HCT116 (cell line): ENCODE results near the gene MACIR. TPM values are rescaled to one million over a fixed set of nuclear protein-coding genes. Genes with fewer than 3 reads are reported as not detected.

Experiments used
- ATAC-seq: fragments of 200-7000 bp; cut with Tn5 transposase; 2 replicates; pipeline ENCODE4 v1.9.1; 2020; ENCODE audit warnings: mild to moderate bottlenecking, moderate library complexity
- BruUV-seq: library from RNA; stranded (reverse); fragments of 400-500 nt; replicated peaks from 2 replicates; lab custom pipeline; 2021; lab: Mats Ljungman, UMichigan
- CTCF ChIA-PET: fragments of 300-600 bp; sonication (Branson Sonifier 250); formaldehyde crosslinking; loops from one replicate; lab custom pipeline; 2021; ENCODE audit warnings: antibody characterized with exemption; lab: Charles Lee
- POLR2A ChIA-PET: fragments of 300-600, 350-600 bp; sonication (Branson Sonifier 250); formaldehyde crosslinking; loops from one replicate; lab custom pipeline; 2021; ENCODE audit warnings: antibody characterized with exemption; lab: Charles Lee
- RAD21 ChIA-PET, 2 experiments: fragments of 300-600 bp; sonication (Branson Sonifier 250); formaldehyde crosslinking; loops; one replicate each; lab custom pipeline; 2023; ENCODE audit warnings: low total read pairs in 2 of 2; ENCODE audit not compliant: uncharacterized antibody in 2 of 2, unreplicated experiment in 2 of 2, low non-redundant PET in 1 of 2; lab: Charles Lee
- DNase-seq: peaks from one replicate; pipeline ENCODE4 v3.0.0-alpha.2; 2010; ENCODE audit warnings: low read depth, low spot score
- H2AFZ ChIP-seq: fragments of 200-600 bp; shearing (Covaris generic), sonication (generic); 2 replicates; pipeline ENCODE4 v1.6.1; 2017; ENCODE audit warnings: low read depth, mixed run types, mixed read lengths, antibody characterized with exemption, low read length; ENCODE audit not compliant: poor library complexity, severe bottlenecking
- H3K27ac ChIP-seq: 2 replicates; pipeline ENCODE4 v1.5.1; 2012; ENCODE audit warnings: low read depth, low read length
- H3K27me3 ChIP-seq: fragments of 200-600 bp; sonication (generic); 2 replicates; pipeline ENCODE4 v1.6.1; 2016; ENCODE audit warnings: mixed run types, low read length, mixed read lengths; ENCODE audit not compliant: insufficient read depth
- H3K36me3 ChIP-seq, 2 experiments: fragments of 200-500 bp in 1 of 2; fragments of 200-600 bp in 1 of 2; sonication (Bioruptor generic) in 1 of 2; sonication (generic) in 1 of 2; 2 replicates each; pipeline versions ENCODE4 v1.5.1 to v1.6.1; 2014 to 2016; ENCODE audit warnings: low read length in 2 of 2, inconsistent platforms in 1 of 2, mixed read lengths in 1 of 2, mixed run types in 1 of 2; ENCODE audit not compliant: insufficient read depth in 2 of 2, control insufficient read depth in 1 of 2
- H3K4me1 ChIP-seq, 2 experiments: fragments of 200-600 bp in 1 of 2; sonication (generic) in 1 of 2; 2 replicates each; pipeline versions ENCODE4 v1.5.1 to v1.6.1; 2012 to 2017; ENCODE audit warnings: low read length in 2 of 2, inconsistent platforms in 1 of 2, mild to moderate bottlenecking in 1 of 2, mixed read lengths in 1 of 2, mixed run types in 1 of 2, moderate library complexity in 1 of 2; ENCODE audit not compliant: insufficient read depth in 2 of 2, control insufficient read depth in 1 of 2
- H3K4me2 ChIP-seq: fragments of 200-600 bp; sonication (generic); 2 replicates; pipeline ENCODE4 v1.6.1; 2017; ENCODE audit warnings: mixed run types, low read length, mixed read lengths
- H3K4me3 ChIP-seq, 2 experiments: fragments of 200-600 bp in 1 of 2; sonication (generic) in 1 of 2; replicated peaks in 1 of 2; 2 replicates each; pipeline ENCODE4 v1.5.1; 2011 to 2016; ENCODE audit warnings: low read length in 2 of 2, control low read depth in 1 of 2, low read depth in 1 of 2, mild to moderate bottlenecking in 1 of 2, mixed read lengths in 1 of 2, mixed run types in 1 of 2
- H3K79me2 ChIP-seq: fragments of 200-600 bp; sonication (generic); 2 replicates; pipeline ENCODE4 v1.6.1; 2017; ENCODE audit warnings: mild to moderate bottlenecking, mixed run types, low read length, moderate library complexity, mixed read lengths; ENCODE audit not compliant: insufficient read depth
- H3K9ac ChIP-seq: fragments of 200-600 bp; sonication (generic); 2 replicates; pipeline ENCODE4 v1.6.1; 2016; ENCODE audit warnings: low read length, mixed read lengths
- H3K9me2 ChIP-seq: fragments of 200-600 bp; sonication (generic), shearing (Covaris generic); 2 replicates; pipeline ENCODE4 v1.6.1; 2017; ENCODE audit warnings: mixed run types, mild to moderate bottlenecking, moderate library complexity; ENCODE audit not compliant: insufficient read depth
- H3K9me3 ChIP-seq, 2 experiments: fragments of 200-500 bp in 1 of 2; fragments of 200-600 bp in 1 of 2; sonication (Bioruptor generic) in 1 of 2; sonication (generic) in 1 of 2; 2 replicates each; pipeline ENCODE4 v1.6.1; 2014 to 2017; ENCODE audit warnings: low read length in 2 of 2, mixed read lengths in 2 of 2, inconsistent platforms in 1 of 2, low read depth in 1 of 2, mild to moderate bottlenecking in 1 of 2, mixed run types in 1 of 2, moderate library complexity in 1 of 2; ENCODE audit not compliant: control insufficient read depth in 1 of 2, insufficient read depth in 1 of 2
- H4K20me1 ChIP-seq: fragments of 200-600 bp; sonication (generic), shearing (Covaris generic); 2 replicates; pipeline ENCODE4 v1.6.1; 2017; ENCODE audit warnings: mixed run types, mild to moderate bottlenecking, moderate library complexity; ENCODE audit not compliant: insufficient read depth
- ATF3 ChIP-seq: IDR thresholded peaks from 2 replicates; pipeline ENCODE4 v1.6.1; 2012
- CEBPB ChIP-seq: IDR thresholded peaks from 2 replicates; pipeline ENCODE4 v1.6.1; 2012; ENCODE audit warnings: low read depth
- CTCF ChIP-seq, 3 experiments: fragments of 200-600 bp in 1 of 3; sonication (generic) in 1 of 3; IDR thresholded peaks in 2 of 3; conservative IDR thresholded peaks in 1 of 3; 2 replicates each; pipeline ENCODE4 v1.5.1; 2012 to 2017; ENCODE audit warnings: low read depth in 2 of 3, low read length in 2 of 3, antibody characterized with exemption in 1 of 3, borderline replicate concordance in 1 of 3, control low read depth in 1 of 3, mild to moderate bottlenecking in 1 of 3, mixed read lengths in 1 of 3, mixed run types in 1 of 3, moderate library complexity in 1 of 3; ENCODE audit not compliant: insufficient read depth in 1 of 3
- EGR1 ChIP-seq: IDR thresholded peaks from 2 replicates; pipeline ENCODE4 v1.6.1; 2012; ENCODE audit warnings: low read depth
- ELF1 ChIP-seq: IDR thresholded peaks from 2 replicates; pipeline ENCODE4 v1.6.1; 2012; ENCODE audit warnings: low read depth, borderline replicate concordance
- EZH2 ChIP-seq: fragments of 200-600 bp; sonication (generic); IDR thresholded peaks from 2 replicates; pipeline ENCODE4 v1.6.1; 2017; ENCODE audit warnings: antibody characterized with exemption, mixed run types
- EZH2phosphoT487 ChIP-seq: fragments of 200-600 bp; IDR thresholded peaks from 2 replicates; pipeline ENCODE4 v1.6.1; 2018; ENCODE audit warnings: antibody characterized with exemption, borderline replicate concordance
- FOSL1 ChIP-seq: IDR thresholded peaks from 2 replicates; pipeline ENCODE4 v1.6.1; 2012; ENCODE audit warnings: low read depth
- JUND ChIP-seq: IDR thresholded peaks from 2 replicates; pipeline ENCODE4 v1.6.1; 2012
- MAX ChIP-seq: IDR thresholded peaks from 2 replicates; pipeline ENCODE4 v1.6.1; 2012
- POLR2A ChIP-seq: IDR thresholded peaks from 2 replicates; pipeline ENCODE4 v1.7.0; 2011; ENCODE audit warnings: borderline replicate concordance; ENCODE audit not compliant: insufficient read depth, insufficient read length; ENCODE audit errors: extremely low read depth
- POLR2AphosphoS5 ChIP-seq: IDR thresholded peaks from 2 replicates; pipeline ENCODE4 v1.6.1; 2011; ENCODE audit warnings: mild to moderate bottlenecking, low read depth, low read length, moderate library complexity
- RAD21 ChIP-seq: IDR thresholded peaks from 2 replicates; pipeline ENCODE4 v1.6.1; 2012; ENCODE audit warnings: low read depth, mild to moderate bottlenecking
- REST ChIP-seq: IDR thresholded peaks from 2 replicates; pipeline ENCODE4 v1.6.1; 2012; ENCODE audit warnings: low read depth
- TCF7L2 ChIP-seq: IDR thresholded peaks from 2 replicates; pipeline ENCODE4 v1.7.0; 2011; ENCODE audit warnings: borderline replicate concordance, inconsistent platforms; ENCODE audit not compliant: insufficient read depth, insufficient read length; ENCODE audit errors: extremely low read depth
- YY1 ChIP-seq: IDR thresholded peaks from 2 replicates; pipeline ENCODE4 v1.6.1; 2011; ENCODE audit warnings: low read length, low read depth, moderate library complexity, mild to moderate bottlenecking; ENCODE audit not compliant: insufficient replicate concordance; ENCODE audit errors: extremely low read depth
- ZBTB33 ChIP-seq: IDR thresholded peaks from 2 replicates; pipeline ENCODE4 v1.6.1; 2011; ENCODE audit warnings: mild to moderate bottlenecking, low read length, moderate library complexity; ENCODE audit not compliant: insufficient replicate concordance; ENCODE audit errors: extremely low read depth
- ZFX ChIP-seq: fragments of 450-650 bp; IDR thresholded peaks from 2 replicates; pipeline ENCODE4 v1.6.1; 2017
- ZNF274 ChIP-seq: fragments of 200-500 bp; sonication (Bioruptor generic); IDR thresholded peaks from 2 replicates; pipeline ENCODE4 v1.6.1; 2014; ENCODE audit warnings: mild to moderate bottlenecking, low read depth, low read length, inconsistent platforms
- intact Hi-C: fragments of 100-400 bp; cut with micrococcal nuclease; formaldehyde crosslinking; loops from 2 replicates; pipeline ENCODE4 v1.10.0; 2022
- total RNA-seq: library from RNA; stranded (reverse); gene quantifications from one replicate; pipeline ENCODE4 v1.2.1, GENCODE V29; 2021; ENCODE audit not compliant: unreplicated experiment

Gene MACIR
- total RNA-seq, 1 experiment from 2014 or later: 10.4 TPM

- intact Hi-C loops: no loop called here
- DNase-seq: no peak
- Histone ChIP-seq H3K4me2 (no peak overlapping the region), H4K20me1 (peaks cover 5% of the 10 kb centered on the region; the same call in 1 of the 2 replicates), H3K9ac (no peak overlapping the region), H3K9me2 (no peaks in the 10 kb centered on the region; the same call in 1 of the 2 replicates), H2AFZ (no peak overlapping the region), H3K27ac (no peak overlapping the region), H3K79me2 (peaks cover 70% of the 10 kb centered on the region)
- ChIA-PET POLR2A (no interaction called here), CTCF (no interaction called here)
- ATAC-seq: no peak
- TF ChIP-seq CTCF (IDR thresholded peaks at IDR 0.05 in 2 of 3, conservative IDR thresholded peaks at IDR 0.05 in 1 of 3; ENCODE audit: borderline replicate concordance in 1 of 3, insufficient read depth in 1 of 3, low read depth in 2 of 3, low read length in 2 of 3) (no peak), POLR2AphosphoS5 (no peak), ZNF274 (no peak), YY1 (no peak), EZH2phosphoT487 (no peak), POLR2A (no peak), ZBTB33 (no peak), EZH2 (no peak), REST (no peak), ZFX (no peak), RAD21 (no peak), FOSL1 (no peak), ATF3 (no peak), CEBPB (no peak), TCF7L2 (no peak), EGR1 (no peak), JUND (no peak), MAX (no peak), ELF1 (no peak)
- TF ChIP-seq, all 23 proteins: peak for 0
- RAD21 ChIA-PET: no interaction called here
- Histone ChIP-seq H3K9me3 (no peaks in the 10 kb centered on the region), H3K27me3 (no peaks in the 10 kb centered on the region), H3K4me1 (peaks cover 0 to 20% of the 10 kb centered on the region in 2 experiments; a peak in 3 of 4 replicates), H3K4me3 (no peak overlapping the region), H3K36me3 (no peaks in the 10 kb centered on the region)
- no TSS peak for BruUV-seq
These were observed 4.5 kb downstream of the MACIR start for GRCh38 chr5:103263054-103263453.
